Measurements from ENCODE around the gene GP1BA.

Gene GP1BA

DNA sequence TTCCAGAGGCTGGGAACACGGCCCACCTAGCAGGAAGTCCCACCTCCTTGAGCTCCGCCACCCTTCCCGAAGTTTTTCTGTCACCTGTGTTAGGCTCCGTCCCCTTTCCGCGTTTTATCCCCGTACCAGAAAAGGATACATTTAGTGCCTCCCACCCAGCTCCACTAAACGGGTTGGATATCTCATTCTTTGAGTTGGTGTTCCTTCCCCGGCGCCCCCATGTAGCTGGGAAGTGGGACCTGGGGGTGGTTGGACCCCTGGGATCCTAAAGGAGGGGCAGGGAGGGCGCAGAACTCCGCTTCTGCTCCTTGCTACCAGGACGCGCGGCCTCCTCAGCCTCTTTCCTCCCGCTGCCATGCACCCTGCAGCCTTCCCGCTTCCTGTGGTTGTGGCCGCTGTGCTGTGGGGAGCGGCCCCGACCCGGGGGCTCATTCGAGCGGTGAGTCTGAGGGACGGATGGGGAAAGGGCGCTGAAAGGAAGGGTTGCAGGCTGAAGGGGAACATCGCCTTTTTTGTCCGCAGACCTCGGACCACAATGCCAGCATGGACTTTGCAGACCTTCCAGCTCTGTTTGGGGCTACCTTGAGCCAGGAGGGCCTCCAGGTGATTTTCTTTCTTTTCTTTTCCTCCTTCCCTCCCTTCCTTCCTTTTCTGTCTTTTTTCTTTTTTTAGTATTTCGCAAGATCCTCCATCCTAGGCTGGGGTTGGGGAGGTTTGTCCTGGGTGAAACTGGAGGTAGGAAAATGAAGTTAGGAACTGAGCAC lies 8.7 kb downstream of the GP1BA start:
- Histone ChIP-seq H3K4me1 (ENCODE audit: control insufficient read depth, low read depth, low read length) (peaks cover 3% of the 10 kb centered on the region), H3K18ac (ENCODE audit: low read length) (no peak overlapping the region), H3K23ac (ENCODE audit: low read length) (no peak overlapping the region), H3K4me2 (ENCODE audit: low read length) (peak overlapping the region; percentile 87), H3K4me3 (ENCODE audit: low read length) (peak overlapping the region; percentile 95), H3K79me1 (ENCODE audit: low read length) (peaks cover 22% of the 10 kb centered on the region), H2BK120ac (ENCODE audit: low read depth, low read length) (no peak overlapping the region), H3K79me2 (ENCODE audit: control insufficient read depth, insufficient read depth, low read length) (peaks cover 48% of the 10 kb centered on the region), H3K27ac (ENCODE audit: low read depth, low read length) (peak overlapping the region; percentile 97), H2BK5ac (ENCODE audit: low read length) (no peak overlapping the region), H3K4ac (ENCODE audit: low read depth, low read length) (no peak overlapping the region), H3K9ac (ENCODE audit: low read length) (peak overlapping the region; percentile 87), H2AK5ac (ENCODE audit: low read length) (no peak overlapping the region), H3K56ac (ENCODE audit: low read length) (peak overlapping the region; percentile 97), H2BK15ac (replicated peaks; ENCODE audit: low read depth) (no peak overlapping the region), H4K5ac (ENCODE audit: low read length) (no peak overlapping the region), H3K36me3 (ENCODE audit: control insufficient read depth, insufficient read depth, low read length) (peaks cover 7% of the 10 kb centered on the region), H4K8ac (ENCODE audit: low read depth, low read length) (no peak overlapping the region), H3K27me3 (ENCODE audit: insufficient read depth, low read length, poor library complexity) (no peaks in the 10 kb centered on the region)
- WGBS (ENCODE audit: extremely low coverage, insufficient coverage, low lambda C conversion rate), result no CpG with 5 or more reads among the region's 29 CpGs
- DNase-seq, result no peak

DNA sequence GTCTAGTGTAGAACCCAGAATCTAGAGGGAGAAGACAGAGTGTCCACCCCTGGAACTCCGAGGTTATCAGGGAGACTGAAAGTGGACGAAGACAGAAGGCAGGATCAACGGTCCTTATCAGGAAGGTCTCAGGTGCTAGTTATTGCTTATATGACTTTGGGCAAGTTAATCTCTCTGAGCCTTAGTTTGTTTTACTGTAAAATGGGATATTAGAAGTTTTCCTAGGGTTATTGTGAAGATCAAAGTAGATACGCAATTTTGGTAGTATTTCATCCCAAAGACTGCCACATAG lies 9.2 kb downstream of the GP1BA start:
- no peak overlapping the region for H3K27ac ChIP-seq (ENCODE audit: low read depth, low read length)

DNA sequence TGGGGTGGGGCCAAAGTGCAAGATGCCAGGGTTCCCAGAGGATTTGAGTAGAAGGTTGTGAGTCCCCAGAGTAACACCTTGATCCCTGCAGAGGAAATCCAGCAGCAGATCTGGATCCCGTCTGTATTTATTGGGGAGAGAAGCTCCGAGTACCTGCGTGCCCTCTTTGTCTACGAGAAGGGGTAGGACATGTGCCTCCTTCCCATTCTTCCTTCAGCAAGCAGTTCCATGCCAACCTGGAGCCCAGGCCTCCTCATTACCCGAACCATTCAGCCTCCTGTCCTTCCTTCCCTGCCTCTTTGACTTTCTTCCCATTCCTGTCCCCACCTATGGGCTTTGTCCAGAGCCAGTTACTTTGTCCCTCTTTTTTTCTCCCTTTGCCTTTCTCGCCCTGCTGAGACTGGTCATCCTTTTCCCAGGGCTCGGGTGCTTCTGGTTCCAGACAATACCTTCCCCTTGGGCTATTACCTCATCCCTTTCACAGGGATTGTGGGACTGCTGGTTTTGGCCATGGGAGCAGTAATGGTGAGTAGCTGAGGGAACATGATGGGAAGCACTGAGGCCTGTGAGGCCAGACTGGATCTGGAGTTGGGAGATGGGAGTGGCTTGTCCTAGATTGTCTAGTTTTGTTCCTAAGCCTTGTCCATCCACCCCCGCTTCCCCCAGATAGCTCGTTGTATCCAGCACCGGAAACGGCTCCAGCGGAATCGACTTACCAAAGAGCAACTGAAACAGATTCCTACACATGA lies 10.9 kb downstream of the GP1BA start:
- no peak overlapping the region for H3K4ac ChIP-seq (ENCODE audit: low read depth, low read length)
- no peak overlapping the region for H2BK15ac ChIP-seq (replicated peaks; ENCODE audit: low read depth)
- H4K5ac ChIP-seq (ENCODE audit: low read length), result no peak overlapping the region
- H2BK5ac ChIP-seq (ENCODE audit: low read length), result no peak overlapping the region
- H3K4me3 ChIP-seq (ENCODE audit: low read length), result no peak overlapping the region
- H3K27me3 ChIP-seq (ENCODE audit: insufficient read depth, low read length, poor library complexity), result no peaks in the 10 kb centered on the region
- peaks cover 69% of the 10 kb centered on the region for H3K79me2 ChIP-seq (ENCODE audit: control insufficient read depth, insufficient read depth, low read length)
- no peak for DNase-seq
- no peak overlapping the region for H2BK120ac ChIP-seq (ENCODE audit: low read depth, low read length)
- no peak overlapping the region for H3K4me2 ChIP-seq (ENCODE audit: low read length)
- WGBS (ENCODE audit: extremely low coverage, insufficient coverage, low lambda C conversion rate), result no CpG with 5 or more reads among the region's 13 CpGs
- no peak overlapping the region for H3K18ac ChIP-seq (ENCODE audit: low read length)
- H3K9ac ChIP-seq (ENCODE audit: low read length), result no peak overlapping the region
- no peak overlapping the region for H3K56ac ChIP-seq (ENCODE audit: low read length)
- H2AK5ac ChIP-seq (ENCODE audit: low read length), result no peak overlapping the region
- no peak overlapping the region for H3K23ac ChIP-seq (ENCODE audit: low read length)
- peaks cover 24% of the 10 kb centered on the region for H3K79me1 ChIP-seq (ENCODE audit: low read length)
- H3K4me1 ChIP-seq (ENCODE audit: control insufficient read depth, low read depth, low read length), result peaks cover 8% of the 10 kb centered on the region
- no peak overlapping the region for H4K8ac ChIP-seq (ENCODE audit: low read depth, low read length)
- peaks cover 17% of the 10 kb centered on the region for H3K36me3 ChIP-seq (ENCODE audit: control insufficient read depth, insufficient read depth, low read length)
- H3K27ac ChIP-seq (ENCODE audit: low read depth, low read length), result no peak overlapping the region

More for the DNA sequence above, 9.2 kb downstream of the GP1BA start:
- Histone ChIP-seq H3K18ac (ENCODE audit: low read length) (no peak overlapping the region), H2AK5ac (ENCODE audit: low read length) (no peak overlapping the region), H4K5ac (ENCODE audit: low read length) (no peak overlapping the region), H3K79me1 (ENCODE audit: low read length) (peaks cover 23% of the 10 kb centered on the region), H3K4me3 (ENCODE audit: low read length) (peak overlapping the region; percentile 95), H3K36me3 (ENCODE audit: control insufficient read depth, insufficient read depth, low read length) (peaks cover 10% of the 10 kb centered on the region), H2BK5ac (ENCODE audit: low read length) (no peak overlapping the region), H3K79me2 (ENCODE audit: control insufficient read depth, insufficient read depth, low read length) (peaks cover 53% of the 10 kb centered on the region), H3K4ac (ENCODE audit: low read depth, low read length) (no peak overlapping the region), H3K27me3 (ENCODE audit: insufficient read depth, low read length, poor library complexity) (no peaks in the 10 kb centered on the region), H3K23ac (ENCODE audit: low read length) (no peak overlapping the region), H3K9ac (ENCODE audit: low read length) (peak overlapping the region; percentile 87), H2BK15ac (replicated peaks; ENCODE audit: low read depth) (no peak overlapping the region), H2BK120ac (ENCODE audit: low read depth, low read length) (no peak overlapping the region), H3K4me2 (ENCODE audit: low read length) (peak overlapping the region; percentile 87), H4K8ac (ENCODE audit: low read depth, low read length) (no peak overlapping the region), H3K56ac (ENCODE audit: low read length) (peak overlapping the region; percentile 97), H3K4me1 (ENCODE audit: control insufficient read depth, low read depth, low read length) (peaks cover 6% of the 10 kb centered on the region)
- no peak for DNase-seq
- WGBS (ENCODE audit: extremely low coverage, insufficient coverage, low lambda C conversion rate), result no CpG with 5 or more reads among the region's 4 CpGs

DNA sequence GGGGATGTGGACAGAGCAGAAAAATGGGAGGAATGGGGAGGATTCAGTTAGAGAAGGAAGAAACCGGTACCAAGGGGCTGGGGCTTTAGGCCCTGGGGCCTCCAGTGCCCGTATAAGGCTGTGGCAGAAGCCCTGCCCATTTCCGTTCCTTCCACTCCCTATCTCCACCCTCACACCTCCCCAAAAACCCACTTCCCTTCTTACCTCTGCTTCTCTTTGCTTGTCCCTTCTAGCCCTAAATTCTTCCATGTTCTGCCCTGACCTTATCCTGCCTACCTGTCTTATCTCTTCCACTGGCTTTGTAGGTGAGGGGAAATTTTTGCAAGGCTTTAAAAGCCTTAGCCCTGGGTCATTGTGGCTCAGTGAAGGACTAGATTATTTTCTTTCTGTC lies 12.1 kb downstream of the GP1BA start:
- Histone ChIP-seq H3K27ac (ENCODE audit: low read depth, low read length) (no peak overlapping the region), H2BK15ac (replicated peaks; ENCODE audit: low read depth) (no peak overlapping the region), H3K18ac (ENCODE audit: low read length) (no peak overlapping the region), H3K4me1 (ENCODE audit: control insufficient read depth, low read depth, low read length) (peaks cover 4% of the 10 kb centered on the region), H3K9ac (ENCODE audit: low read length) (peak overlapping the region; percentile 12), H3K4ac (ENCODE audit: low read depth, low read length) (no peak overlapping the region), H2BK5ac (ENCODE audit: low read length) (no peak overlapping the region), H2AK5ac (ENCODE audit: low read length) (no peak overlapping the region), H3K79me1 (ENCODE audit: low read length) (peaks cover 16% of the 10 kb centered on the region), H3K23ac (ENCODE audit: low read length) (no peak overlapping the region), H3K27me3 (ENCODE audit: insufficient read depth, low read length, poor library complexity) (no peaks in the 10 kb centered on the region), H2BK120ac (ENCODE audit: low read depth, low read length) (no peak overlapping the region), H4K8ac (ENCODE audit: low read depth, low read length) (no peak overlapping the region), H3K36me3 (ENCODE audit: control insufficient read depth, insufficient read depth, low read length) (peaks cover 17% of the 10 kb centered on the region), H3K4me3 (ENCODE audit: low read length) (no peak overlapping the region), H3K79me2 (ENCODE audit: control insufficient read depth, insufficient read depth, low read length) (peaks cover 63% of the 10 kb centered on the region), H3K56ac (ENCODE audit: low read length) (peak overlapping the region; percentile 47), H3K4me2 (ENCODE audit: low read length) (no peak overlapping the region), H4K5ac (ENCODE audit: low read length) (no peak overlapping the region)
- peak; percentile 27 for DNase-seq
- WGBS (ENCODE audit: extremely low coverage, insufficient coverage, low lambda C conversion rate), result no CpG with 5 or more reads among the region's 3 CpGs

DNA sequence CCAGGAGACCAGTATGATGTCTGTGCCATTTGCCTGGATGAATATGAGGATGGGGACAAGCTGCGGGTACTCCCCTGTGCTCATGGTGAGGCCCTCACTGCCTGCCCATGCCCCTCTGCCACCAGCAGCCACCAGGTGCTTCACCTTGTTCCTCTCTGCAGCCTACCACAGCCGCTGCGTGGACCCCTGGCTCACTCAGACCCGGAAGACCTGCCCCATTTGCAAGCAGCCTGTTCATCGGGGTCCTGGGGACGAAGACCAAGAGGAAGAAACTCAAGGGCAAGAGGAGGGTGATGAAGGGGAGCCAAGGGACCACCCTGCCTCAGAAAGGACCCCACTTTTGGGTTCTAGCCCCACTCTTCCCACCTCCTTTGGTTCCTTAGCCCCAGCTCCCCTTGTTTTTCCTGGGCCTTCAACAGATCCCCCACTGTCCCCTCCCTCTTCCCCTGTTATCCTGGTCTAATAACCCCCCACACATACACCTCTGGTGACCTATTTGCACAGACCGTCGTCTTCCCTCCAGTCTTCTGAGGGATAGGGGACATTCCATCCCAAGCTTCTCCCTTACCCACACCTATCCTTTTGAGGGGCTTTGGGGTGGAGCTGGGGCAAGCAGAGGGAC lies 12.6 kb downstream of the GP1BA start:
- H3K27ac ChIP-seq (ENCODE audit: low read depth, low read length), result no peak overlapping the region
- H3K36me3 ChIP-seq (ENCODE audit: control insufficient read depth, insufficient read depth, low read length), result peaks cover 17% of the 10 kb centered on the region
- no peak overlapping the region for H2BK15ac ChIP-seq (replicated peaks; ENCODE audit: low read depth)

More for the DNA sequence above, 12.6 kb downstream of the GP1BA start:
- no CpG with 5 or more reads among the region's 8 CpGs for WGBS (ENCODE audit: extremely low coverage, insufficient coverage, low lambda C conversion rate)
- H3K4ac ChIP-seq (ENCODE audit: low read depth, low read length), result no peak overlapping the region
- no peak overlapping the region for H2AK5ac ChIP-seq (ENCODE audit: low read length)
- peaks cover 16% of the 10 kb centered on the region for H3K79me1 ChIP-seq (ENCODE audit: low read length)
- H3K56ac ChIP-seq (ENCODE audit: low read length), result peak overlapping the region; percentile 47
- no peak overlapping the region for H2BK120ac ChIP-seq (ENCODE audit: low read depth, low read length)
- H3K23ac ChIP-seq (ENCODE audit: low read length), result no peak overlapping the region
- no peak for DNase-seq
- peaks cover 4% of the 10 kb centered on the region for H3K4me1 ChIP-seq (ENCODE audit: control insufficient read depth, low read depth, low read length)
- H3K79me2 ChIP-seq (ENCODE audit: control insufficient read depth, insufficient read depth, low read length), result peaks cover 62% of the 10 kb centered on the region
- H3K18ac ChIP-seq (ENCODE audit: low read length), result no peak overlapping the region
- no peak overlapping the region for H3K4me3 ChIP-seq (ENCODE audit: low read length)
- no peak overlapping the region for H2BK5ac ChIP-seq (ENCODE audit: low read length)
- no peaks in the 10 kb centered on the region for H3K27me3 ChIP-seq (ENCODE audit: insufficient read depth, low read length, poor library complexity)
- no peak overlapping the region for H4K5ac ChIP-seq (ENCODE audit: low read length)
- no peak overlapping the region for H4K8ac ChIP-seq (ENCODE audit: low read depth, low read length)
- peak overlapping the region; percentile 12 for H3K9ac ChIP-seq (ENCODE audit: low read length)
- no peak overlapping the region for H3K4me2 ChIP-seq (ENCODE audit: low read length)
